AG04449 (cell line): ENCODE results near the gene JMJD8.

Experiments
- CTCF ChIA-PET: fragments of 350-600 bp; formaldehyde crosslinking; extraction: SDS; loops from one replicate; lab custom pipeline; 2021; ENCODE audit warnings: antibody characterized with exemption; lab: Yijun Ruan, JAX
- POLR2A ChIA-PET: fragments of 400-600, 350-600 bp; formaldehyde crosslinking; extraction: SDS; loops from one replicate; lab custom pipeline; 2020; ENCODE audit warnings: antibody characterized with exemption, inconsistent platforms; lab: Yijun Ruan, JAX
- DNase-seq: peaks from one replicate; pipeline ENCODE4 v3.0.0-alpha.2; 2010; ENCODE audit warnings: low read depth, low spot score
- H3K4me3 ChIP-seq: 2 replicates; pipeline ENCODE4 v1.5.1; 2011; ENCODE audit warnings: low read depth, mild to moderate bottlenecking, control low read depth, low read length
- TF ChIP-seq, protein P1 (sequence below): IDR thresholded peaks from one replicate; pipeline ENCODE4 v1.5.1; 2011; ENCODE audit warnings: mild to moderate bottlenecking, moderate library complexity, low read length, control low read depth, inconsistent platforms; ENCODE audit not compliant: insufficient read depth; ENCODE audit errors: missing control alignments

The JMJD8 gene

DNA sequence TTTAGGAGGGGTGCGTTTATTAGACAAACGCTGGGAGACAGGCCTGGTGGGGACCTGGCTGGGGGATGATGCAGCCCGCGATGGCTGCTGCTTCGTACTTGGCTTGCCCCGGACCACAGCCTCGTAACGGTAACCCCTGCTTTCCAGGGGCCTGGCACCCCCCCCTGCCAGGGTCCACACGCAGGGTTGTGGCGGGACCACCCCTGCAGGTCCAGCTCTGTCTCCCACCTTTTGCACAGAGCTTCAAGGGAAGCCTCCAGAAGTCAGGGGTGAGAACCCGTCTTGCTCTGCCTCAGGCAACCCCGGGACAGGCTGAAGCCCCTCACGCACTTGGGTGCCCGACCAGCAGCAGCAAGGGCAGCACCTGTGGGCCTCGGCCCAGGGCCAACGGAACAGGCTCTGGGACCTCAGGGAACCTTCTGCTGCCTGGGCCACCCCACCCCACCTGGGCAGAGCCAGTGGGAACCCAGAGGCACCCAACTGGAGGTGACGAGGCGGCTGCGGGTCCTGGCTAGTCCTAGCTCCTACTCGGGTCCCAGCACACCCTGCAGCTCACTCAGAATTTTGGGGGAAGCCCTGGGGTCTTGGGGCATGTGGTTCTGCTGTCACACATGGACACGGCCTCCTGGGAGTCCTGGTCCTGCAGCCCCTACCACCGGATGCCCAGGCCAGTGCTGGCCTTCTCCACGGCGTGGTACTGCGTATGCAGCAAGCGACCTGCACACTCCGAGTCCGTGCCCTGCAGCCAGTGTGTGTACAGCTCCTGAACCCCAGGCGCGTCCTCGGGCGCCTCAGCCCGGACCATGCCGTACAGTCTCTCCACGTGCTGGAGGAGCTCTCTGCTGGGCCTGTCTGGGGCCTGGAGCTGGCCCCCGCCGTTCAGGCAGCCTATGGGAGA is 45.9 kb upstream of the JMJD8 start:
- DNase-seq = no peak
- CTCF ChIA-PET = interaction anchor here (1.1 to 7.4 kb wide), 4 partner anchors 10 to 56 kb away, joined by 3 to 75 read pairs (median 26); partner anchors contain the start of genes CIAO3 and METRN
- POLR2A ChIA-PET = interaction anchor here (0.5 to 1.9 kb wide), 2 partner anchors 9 to 19 kb away, joined by 3 to 7 read pairs; partner anchors contain the start of gene ANTKMT
- TF ChIP-seq, protein P1, sequence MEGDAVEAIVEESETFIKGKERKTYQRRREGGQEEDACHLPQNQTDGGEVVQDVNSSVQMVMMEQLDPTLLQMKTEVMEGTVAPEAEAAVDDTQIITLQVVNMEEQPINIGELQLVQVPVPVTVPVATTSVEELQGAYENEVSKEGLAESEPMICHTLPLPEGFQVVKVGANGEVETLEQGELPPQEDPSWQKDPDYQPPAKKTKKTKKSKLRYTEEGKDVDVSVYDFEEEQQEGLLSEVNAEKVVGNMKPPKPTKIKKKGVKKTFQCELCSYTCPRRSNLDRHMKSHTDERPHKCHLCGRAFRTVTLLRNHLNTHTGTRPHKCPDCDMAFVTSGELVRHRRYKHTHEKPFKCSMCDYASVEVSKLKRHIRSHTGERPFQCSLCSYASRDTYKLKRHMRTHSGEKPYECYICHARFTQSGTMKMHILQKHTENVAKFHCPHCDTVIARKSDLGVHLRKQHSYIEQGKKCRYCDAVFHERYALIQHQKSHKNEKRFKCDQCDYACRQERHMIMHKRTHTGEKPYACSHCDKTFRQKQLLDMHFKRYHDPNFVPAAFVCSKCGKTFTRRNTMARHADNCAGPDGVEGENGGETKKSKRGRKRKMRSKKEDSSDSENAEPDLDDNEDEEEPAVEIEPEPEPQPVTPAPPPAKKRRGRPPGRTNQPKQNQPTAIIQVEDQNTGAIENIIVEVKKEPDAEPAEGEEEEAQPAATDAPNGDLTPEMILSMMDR = no peak
- no peak overlapping the region for H3K4me3 ChIP-seq

DNA sequence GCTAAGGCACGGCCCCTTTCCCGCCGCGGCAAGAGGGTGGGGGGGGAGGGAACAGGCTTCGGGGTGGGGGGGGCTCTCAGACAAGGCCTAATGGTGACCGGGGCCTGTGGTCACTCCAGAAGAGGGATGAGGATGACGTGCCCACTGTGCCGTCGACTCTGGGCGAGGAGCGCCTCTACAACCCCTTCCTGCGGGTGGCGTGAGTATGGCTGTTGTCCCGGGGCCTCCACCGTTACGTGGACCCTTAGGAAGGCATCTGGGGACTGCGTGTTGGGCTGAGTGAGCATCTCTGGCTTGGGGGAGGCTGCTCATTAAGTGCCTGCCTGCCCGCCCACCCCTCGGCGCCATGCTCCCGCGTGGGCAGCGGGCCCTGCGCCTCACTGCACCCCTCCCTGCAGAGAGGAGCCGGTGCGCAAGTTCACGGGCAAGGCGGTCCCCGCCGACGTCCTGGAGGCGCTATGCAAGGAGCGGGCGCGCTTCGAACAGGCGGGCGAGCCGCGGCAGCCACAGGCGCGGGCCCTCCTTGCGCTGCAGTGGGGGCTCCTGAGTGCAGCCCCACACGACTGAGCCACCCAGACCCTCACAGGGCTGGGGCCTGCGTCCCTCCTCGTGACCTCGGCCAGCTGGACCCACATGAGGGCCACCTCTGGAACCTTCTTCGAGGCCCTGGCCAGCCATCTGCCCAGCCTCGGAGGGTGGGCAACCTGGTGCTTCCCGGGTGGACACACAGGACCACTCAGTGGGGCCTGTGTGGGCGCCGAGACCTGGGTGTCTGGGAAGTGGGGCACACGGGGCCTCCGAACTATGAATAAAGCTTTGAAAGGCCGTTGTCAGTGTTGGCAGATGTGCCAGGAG is 45.0 kb upstream of the JMJD8 start:
- ChIA-PET POLR2A (interaction anchor here (1.9 kb wide), 1 partner anchor 8 kb away, joined by 7 read pairs; the partner anchor contains the start of gene ANTKMT), CTCF (interaction anchor here (1.1 to 7.4 kb wide), 3 partner anchors 12 to 57 kb away, joined by 3 to 75 read pairs (median 48); partner anchors contain the start of genes CIAO3 and METRN)
- TF ChIP-seq, protein P1 = no peak
- peak overlapping the region; percentile 71 for H3K4me3 ChIP-seq
- no peak for DNase-seq

DNA sequence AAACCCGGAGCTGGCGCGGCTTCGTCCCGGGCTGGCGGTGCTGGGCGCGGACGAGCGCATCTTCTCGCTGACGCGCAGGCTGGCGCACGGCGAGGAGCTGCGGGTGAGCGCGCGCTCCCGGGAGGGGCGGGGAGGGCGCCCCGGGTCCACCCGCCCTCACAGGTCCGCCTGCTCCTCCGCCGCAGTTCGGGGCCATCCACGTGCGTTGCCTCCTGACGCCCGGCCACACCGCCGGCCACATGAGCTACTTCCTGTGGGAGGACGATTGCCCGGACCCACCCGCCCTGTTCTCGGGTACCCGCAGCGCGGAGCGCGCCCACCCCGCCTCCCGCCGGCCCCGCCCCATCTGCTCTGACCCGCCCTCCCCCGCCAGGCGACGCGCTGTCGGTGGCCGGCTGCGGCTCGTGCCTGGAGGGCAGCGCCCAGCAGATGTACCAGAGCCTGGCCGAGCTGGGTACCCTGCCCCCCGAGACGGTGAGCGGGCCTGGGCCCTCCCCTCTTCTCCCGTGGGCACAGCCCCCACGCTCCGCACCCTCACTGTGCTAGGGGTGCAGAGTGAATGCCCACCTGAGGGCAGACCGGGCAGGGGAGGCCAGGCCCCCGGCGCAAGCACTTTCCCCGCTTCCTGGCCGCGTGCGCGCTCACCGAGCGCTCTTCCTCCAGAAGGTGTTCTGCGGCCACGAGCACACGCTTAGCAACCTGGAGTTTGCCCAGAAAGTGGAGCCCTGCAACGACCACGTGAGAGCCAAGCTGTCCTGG is 44.2 kb upstream of the JMJD8 start:
- peak overlapping the region; percentile 71 for H3K4me3 ChIP-seq
- TF ChIP-seq, protein P1 = no peak
- DNase-seq = no peak
- ChIA-PET POLR2A (interaction anchor here (0.8 to 1.3 kb wide), 2 partner anchors 12 to 60 kb away, joined by 3 to 6 read pairs; partner anchors contain the start of gene CHTF18), CTCF (interaction anchor here (0.7 to 7.4 kb wide), 5 partner anchors 9 to 56 kb away, joined by 3 to 75 read pairs (median 4); partner anchors contain the start of genes CIAO3 and METRN)

DNA sequence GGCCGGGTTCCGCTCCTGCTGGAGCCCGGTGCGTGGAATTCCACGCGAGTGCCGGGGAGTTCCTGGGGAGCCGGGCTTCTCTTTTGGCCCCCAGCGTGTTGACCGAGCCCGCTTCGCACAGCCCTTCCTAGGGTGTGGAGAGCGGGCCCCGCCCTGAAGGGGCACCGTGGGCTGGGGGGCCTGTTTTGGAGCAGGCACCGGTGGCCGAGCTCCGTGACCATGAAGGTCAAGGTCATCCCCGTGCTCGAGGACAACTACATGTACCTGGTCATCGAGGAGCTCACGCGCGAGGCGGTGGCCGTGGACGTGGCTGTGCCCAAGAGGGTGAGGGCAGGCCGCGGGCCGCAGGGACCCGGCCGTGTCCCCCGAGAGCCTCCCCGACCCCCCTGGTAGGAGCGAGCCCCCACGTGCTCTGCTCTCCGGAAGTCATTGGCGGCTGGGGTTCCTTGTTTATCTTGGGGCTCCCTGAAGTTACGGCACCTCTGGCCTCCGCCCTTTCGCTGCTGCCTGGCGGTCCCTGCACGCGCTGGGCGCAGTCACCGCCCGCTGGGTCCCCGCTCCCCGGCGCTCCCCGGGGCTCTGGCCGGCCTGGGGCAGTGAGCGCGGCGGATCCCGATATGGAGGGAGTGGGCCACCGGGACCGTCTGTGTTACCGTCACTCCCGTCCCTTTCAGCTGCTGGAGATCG is 43.3 kb upstream of the JMJD8 start:
- TF ChIP-seq, protein P1 = no peak
- no peak for DNase-seq
- ChIA-PET CTCF (interaction anchor here (0.7 to 7.4 kb wide), 5 partner anchors 8 to 57 kb away, joined by 3 to 75 read pairs (median 4); partner anchors contain the start of genes CIAO3 and METRN), POLR2A (interaction anchor here (1.3 kb wide), 1 partner anchor 11 kb away, joined by 6 read pairs; no protein-coding TSS in a partner anchor)
- H3K4me3 ChIP-seq = peak overlapping the region; percentile 71

DNA sequence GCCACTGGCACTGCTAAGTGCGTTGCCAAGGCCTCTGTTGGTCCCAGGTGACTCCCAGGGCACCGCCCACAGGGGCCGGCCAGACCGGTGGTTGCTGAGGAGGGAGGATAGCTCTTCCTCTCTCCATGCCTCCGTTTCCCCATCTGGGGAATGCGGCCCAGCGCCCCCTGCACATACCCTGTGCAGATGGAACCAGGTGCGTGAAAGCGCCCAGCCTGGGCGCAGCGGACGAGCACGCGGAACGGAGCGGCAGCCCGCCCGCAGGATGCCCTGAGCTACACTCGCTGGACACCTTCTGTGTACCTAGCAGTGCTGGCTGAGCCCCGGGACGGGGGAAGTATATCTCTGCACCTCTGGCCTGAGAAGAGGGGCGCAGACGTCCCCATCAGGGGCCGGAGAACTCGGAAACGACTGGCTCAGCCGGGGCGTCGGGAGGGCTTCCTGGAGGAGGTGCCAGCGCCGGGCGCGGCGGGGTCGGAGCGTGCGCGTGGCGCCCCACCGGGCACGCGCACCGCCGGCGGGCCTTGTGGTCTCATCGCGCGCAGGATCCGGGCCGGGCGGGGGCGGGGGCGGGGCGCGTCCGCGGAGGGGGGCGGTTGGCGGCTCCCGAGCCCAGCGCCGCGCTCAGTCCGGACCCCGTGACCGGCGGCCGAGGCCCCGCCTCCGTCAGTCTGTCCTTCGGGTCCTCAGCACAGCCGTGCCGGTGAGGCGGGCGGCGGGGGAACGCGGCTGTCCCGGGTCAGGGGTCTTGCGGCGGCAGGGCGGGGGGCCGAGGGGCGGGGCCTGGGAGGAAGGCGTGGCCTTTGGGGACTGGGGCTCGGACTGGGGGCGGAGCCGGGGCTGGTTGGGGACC is 42.5 kb upstream of the JMJD8 start, which contains the start of the genes CCDC78 and HAGHL:
Gene CCDC78, minus strand, starts transcription at position 6 of the 853 bp plus-strand sequence. CDS start 76 bp downstream, outside the sequence.
Gene HAGHL, plus strand, starts transcription at position 669 of the 853 bp plus-strand sequence. CDS start 404 bp downstream, outside the sequence.
- H3K4me3 ChIP-seq = peak within 1 kb of the TSS; percentile 71
- no peak for DNase-seq
- ChIA-PET POLR2A (no interaction called here), CTCF (interaction anchor here (1.1 to 7.4 kb wide), 3 partner anchors 10 to 14 kb away, joined by 3 to 75 read pairs (median 16); partner anchors contain the start of genes CIAO3 and METRN)
- TF ChIP-seq, protein P1 = no peak
